Uterus (tissue), 2 donors: Measurements from ENCODE around the gene PIK3R6.

Experiments
- CTCF ChIP-seq, 4 experiments: fragments of 200-600 bp in 2 of 4; fragments of 450-650 bp in 2 of 4; sonication (generic) in 2 of 4; IDR thresholded peaks; one replicate each; pipeline ENCODE4 v1.5.1; 2016 to 2019; ENCODE audit warnings: antibody characterized with exemption in 4 of 4, mild to moderate bottlenecking in 2 of 4, moderate library complexity in 1 of 4
- POLR2A ChIP-seq, 2 donors: fragments of 450-650 bp; IDR thresholded peaks; one replicate each; pipeline ENCODE4 v1.6.1; 2016; ENCODE audit warnings: antibody characterized with exemption in 2 of 2, mild to moderate bottlenecking in 1 of 2, moderate library complexity in 1 of 2

GRCh38 chr17:8785547-8786413 is 81.7 kb downstream of the PIK3R6 start:
- TF ChIP-seq CTCF (IDR thresholded peaks at IDR 0.05): peak; percentile 69 to 76 (median 74)
- no peak for TF ChIP-seq POLR2A (IDR thresholded peaks at IDR 0.05)
